DOHH2 (cell line): ENCODE results near the gene LCMT1.

Source experiments
- H3F3A ChIP-seq: fragments of 200-600 bp; sonication (generic), shearing (Covaris generic); 2 replicates; pipeline ENCODE4 v1.6.0; 2016; ENCODE audit warnings: antibody characterized with exemption, mild to moderate bottlenecking; ENCODE audit not compliant: control insufficient read depth, insufficient read depth
- H3K27ac ChIP-seq: fragments of 200-600 bp; sonication (generic); 2 replicates; pipeline ENCODE4 v1.5.1; 2014; ENCODE audit warnings: low read depth, mild to moderate bottlenecking, low read length, moderate library complexity
- H3K27me3 ChIP-seq: fragments of 200-600 bp; sonication (generic); 2 replicates; pipeline ENCODE4 v1.6.1; 2014; ENCODE audit warnings: mild to moderate bottlenecking, low read length, mixed read lengths; ENCODE audit not compliant: control insufficient read depth
- H3K36me3 ChIP-seq: fragments of 200-600 bp; sonication (generic); 2 replicates; pipeline ENCODE4 v1.6.1; 2014; ENCODE audit warnings: mild to moderate bottlenecking, low read length, moderate library complexity, mixed read lengths; ENCODE audit not compliant: control insufficient read depth
- H3K4me1 ChIP-seq: fragments of 200-600 bp; sonication (generic); 2 replicates; pipeline ENCODE4 v1.6.1; 2014; ENCODE audit warnings: mild to moderate bottlenecking, low read length, mixed read lengths; ENCODE audit not compliant: control insufficient read depth
- H3K4me2 ChIP-seq: fragments of 200-600 bp; sonication (generic); 2 replicates; pipeline ENCODE4 v1.6.0; 2014; ENCODE audit warnings: mild to moderate bottlenecking, low read length, moderate library complexity
- H3K4me3 ChIP-seq: fragments of 200-600 bp; sonication (generic); 2 replicates; pipeline ENCODE4 v1.5.1; 2014; ENCODE audit warnings: mild to moderate bottlenecking, low read length, mixed read lengths
- H3K79me2 ChIP-seq: fragments of 200-600 bp; sonication (generic); 2 replicates; pipeline ENCODE4 v1.6.1; 2014; ENCODE audit warnings: mild to moderate bottlenecking, low read length, mixed read lengths; ENCODE audit not compliant: control insufficient read depth
- H3K9me2 ChIP-seq: fragments of 200-600 bp; sonication (generic); replicated peaks from 2 replicates; pipeline ENCODE4 v1.6.1; 2014; ENCODE audit warnings: mild to moderate bottlenecking, low read length, mixed read lengths; ENCODE audit not compliant: control insufficient read depth
- H3K9me3 ChIP-seq: fragments of 200-600 bp; sonication (generic); 2 replicates; pipeline ENCODE4 v1.6.1; 2014; ENCODE audit warnings: antibody characterized with exemption, low read length, mixed read lengths; ENCODE audit not compliant: control insufficient read depth, insufficient read depth
- H4K20me1 ChIP-seq: fragments of 200-600 bp; sonication (generic); 2 replicates; pipeline ENCODE4 v1.6.0; 2014; ENCODE audit warnings: low read depth, mild to moderate bottlenecking, antibody characterized with exemption, low read length, moderate library complexity; ENCODE audit not compliant: control insufficient read depth, insufficient read depth
- CTCF ChIP-seq: fragments of 200-600 bp; sonication (generic); IDR thresholded peaks from one replicate; pipeline ENCODE4 v1.5.1; 2014; ENCODE audit warnings: antibody characterized with exemption, mild to moderate bottlenecking, low read depth, low read length; ENCODE audit not compliant: poor library complexity, severe bottlenecking
- EZH2phosphoT487 ChIP-seq: fragments of 200-600 bp; sonication (generic); IDR thresholded peaks from 2 replicates; pipeline ENCODE4 v1.6.1; 2017; ENCODE audit warnings: borderline replicate concordance, mild to moderate bottlenecking, antibody characterized with exemption, low read length, moderate library complexity, mixed read lengths

Gene LCMT1

GRCh38 chr16:25094596-25094995 is 16.9 kb upstream of the LCMT1 start:
- Histone ChIP-seq H3K4me2 (no peak overlapping the region), H3K27ac (no peak overlapping the region), H3K9me2 (no peaks in the 10 kb centered on the region), H3K27me3 (no peaks in the 10 kb centered on the region), H3K9me3 (no peaks in the 10 kb centered on the region), H3K36me3 (no peaks in the 10 kb centered on the region), H3K4me3 (no peak overlapping the region), H3K4me1 (peaks cover 6% of the 10 kb centered on the region; the same call in 1 of the 2 replicates), H3F3A (no peaks in the 10 kb centered on the region), H3K79me2 (no peaks in the 10 kb centered on the region), H4K20me1 (no peaks in the 10 kb centered on the region)
- TF ChIP-seq EZH2phosphoT487: no peak
- no peak for TF ChIP-seq CTCF

GRCh38 chr16:25095636-25096035 is 15.9 kb upstream of the LCMT1 start:
- Histone ChIP-seq H3K4me3 (no peak overlapping the region), H3K4me2 (no peak overlapping the region), H4K20me1 (no peaks in the 10 kb centered on the region), H3K27ac (no peak overlapping the region), H3K9me3 (no peaks in the 10 kb centered on the region), H3K27me3 (no peaks in the 10 kb centered on the region), H3K9me2 (no peaks in the 10 kb centered on the region), H3K4me1 (peaks cover 6% of the 10 kb centered on the region; the same call in 1 of the 2 replicates), H3K36me3 (no peaks in the 10 kb centered on the region), H3F3A (no peaks in the 10 kb centered on the region), H3K79me2 (no peaks in the 10 kb centered on the region)
- no peak for TF ChIP-seq CTCF
- no peak for TF ChIP-seq EZH2phosphoT487

GRCh38 chr16:25097276-25097975 is 14.1 kb upstream of the LCMT1 start:
- Histone ChIP-seq H3F3A (no peaks in the 10 kb centered on the region), H4K20me1 (no peaks in the 10 kb centered on the region), H3K4me1 (peaks cover 6% of the 10 kb centered on the region; the same call in 1 of the 2 replicates), H3K27ac (no peak overlapping the region), H3K27me3 (no peaks in the 10 kb centered on the region), H3K4me3 (no peak overlapping the region), H3K9me2 (no peaks in the 10 kb centered on the region), H3K36me3 (no peaks in the 10 kb centered on the region), H3K79me2 (no peaks in the 10 kb centered on the region), H3K9me3 (no peaks in the 10 kb centered on the region), H3K4me2 (no peak overlapping the region)
- TF ChIP-seq CTCF (no peak), EZH2phosphoT487 (no peak)
